ENCODE data around the gene PLA2G2D. TPM values are rescaled to one million over a fixed set of nuclear protein-coding genes. Genes with fewer than 3 reads are reported as not detected.

Gene PLA2G2D
- total RNA-seq, 1 donor from 2014 or later: not detected

DNA sequence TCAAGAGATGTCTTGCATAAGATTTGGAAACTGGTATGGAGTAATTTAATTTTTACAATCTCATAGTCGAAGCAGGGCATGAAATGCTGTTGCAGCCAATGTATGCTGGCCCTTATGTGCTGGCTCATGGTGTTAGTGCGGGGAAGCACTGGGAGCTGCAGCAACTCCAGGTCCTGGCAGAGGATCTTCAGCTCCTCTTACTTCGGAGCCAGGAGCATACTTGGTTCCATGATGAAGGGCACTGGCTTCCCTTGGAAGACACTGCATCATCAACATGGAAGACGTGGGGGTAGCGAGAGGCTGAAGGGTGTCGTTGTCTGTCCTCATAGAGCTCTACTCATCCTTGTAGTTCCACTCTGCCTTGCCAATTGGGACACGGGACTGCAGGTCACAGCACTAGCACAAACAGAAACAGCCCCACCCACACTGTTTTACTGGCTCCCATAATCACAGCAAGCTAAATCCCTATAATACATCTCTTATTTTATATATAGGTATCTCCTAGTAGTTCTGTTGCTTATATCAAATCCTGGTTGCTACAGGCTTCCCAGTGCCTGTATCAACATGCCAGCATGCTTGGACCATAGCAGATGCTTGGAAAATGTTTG lies 22.4 kb downstream of the PLA2G2D start:
- intact Hi-C loops (cut with DNase I): no loop called here

DNA sequence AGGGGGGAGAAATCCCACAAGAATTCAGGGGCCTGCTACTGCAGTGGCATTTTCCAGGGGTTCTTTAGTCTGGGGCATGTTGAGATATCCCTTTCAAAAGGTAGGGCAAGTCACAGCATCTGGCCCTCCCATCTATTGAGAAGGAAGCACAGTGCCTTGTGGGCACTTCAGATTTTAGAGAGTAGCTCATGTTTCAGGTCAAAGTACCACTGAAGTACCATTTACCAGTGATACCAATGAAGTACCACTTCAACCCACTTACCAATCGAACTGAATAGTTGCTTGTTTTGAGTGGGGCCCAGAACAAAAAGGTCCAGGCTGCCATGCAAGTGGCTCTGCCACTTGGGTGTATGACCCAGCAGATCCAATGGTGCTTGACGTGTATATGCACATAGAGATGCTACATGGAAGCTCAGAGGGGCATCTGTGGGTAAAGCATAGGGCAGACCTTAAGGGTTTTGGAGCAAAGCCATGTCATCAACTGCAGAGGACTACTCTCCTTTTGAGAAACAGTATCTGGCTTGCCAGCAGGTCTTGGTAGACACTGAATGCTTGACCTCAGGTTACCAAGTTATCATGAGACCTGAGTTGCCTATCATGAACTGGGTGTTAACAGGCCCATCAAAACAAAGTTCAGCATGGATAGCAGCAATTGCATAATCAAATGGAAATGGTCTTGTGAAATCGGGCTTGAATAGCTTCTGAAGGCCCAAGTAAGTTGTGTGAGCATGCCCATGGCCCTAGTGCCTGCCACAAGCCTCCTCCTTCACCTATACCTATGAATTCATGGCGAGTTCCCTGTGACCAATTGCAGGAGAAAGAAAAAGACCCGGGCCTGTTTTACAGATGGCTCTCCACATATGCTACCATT lies 23.5 kb downstream of the PLA2G2D start:
- intact Hi-C loops (cut with DNase I): no loop called here
- peak; percentile 35 for ATAC-seq
- DNase-seq (ENCODE audit: low spot score): no peak

More for the DNA sequence above, 22.4 kb downstream of the PLA2G2D start:
- DNase-seq (ENCODE audit: low spot score) (no peak), ATAC-seq (no peak)

DNA sequence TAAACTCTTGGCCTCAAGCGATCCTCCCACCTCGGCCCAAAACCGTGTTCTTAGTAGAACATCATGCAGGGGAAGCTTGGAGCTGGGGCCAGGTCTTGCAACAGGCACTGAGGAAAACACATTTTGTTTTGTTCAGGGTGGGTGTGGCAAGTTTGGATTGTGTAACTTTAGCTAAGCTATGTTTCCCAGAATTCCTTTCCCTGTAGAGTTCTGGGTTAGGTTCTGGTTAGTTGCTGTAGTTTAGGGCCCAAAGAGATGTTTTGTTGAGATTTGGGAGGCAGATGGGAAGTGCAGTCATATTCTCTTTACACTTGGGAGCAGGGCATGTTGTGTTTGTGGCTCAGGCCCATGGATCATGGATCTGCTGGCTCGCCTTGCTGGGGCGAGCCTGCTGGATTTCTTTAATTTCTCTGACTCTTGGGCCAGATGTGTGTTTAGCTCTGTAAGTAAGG lies 25.4 kb downstream of the PLA2G2D start:
- intact Hi-C loops (cut with DNase I): no loop called here
- no peak for DNase-seq (ENCODE audit: low spot score)
- ATAC-seq: peak; percentile 92

DNA sequence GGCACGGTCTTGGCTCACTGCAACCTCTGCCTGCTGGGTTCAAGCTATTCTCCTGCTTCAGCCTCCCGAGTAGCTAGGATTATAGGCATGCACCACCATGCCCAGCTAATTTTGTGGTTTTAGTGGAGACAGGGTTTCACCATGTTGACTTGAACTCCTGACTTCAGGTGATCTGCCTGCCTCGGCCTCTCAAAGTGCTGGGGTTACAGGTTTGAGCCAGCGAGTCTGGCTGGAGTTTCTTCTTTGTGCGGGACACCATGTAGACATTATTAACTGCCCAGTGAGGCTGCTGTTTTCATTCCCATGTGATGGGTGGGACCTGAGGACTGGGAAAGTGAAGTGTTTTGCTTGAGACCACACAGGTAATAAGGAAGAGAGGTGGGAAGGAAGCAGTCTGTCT lies 26.0 kb downstream of the PLA2G2D start:
- ATAC-seq (no peak), DNase-seq (ENCODE audit: low spot score) (no peak)
- intact Hi-C loops (cut with DNase I): no loop called here

DNA sequence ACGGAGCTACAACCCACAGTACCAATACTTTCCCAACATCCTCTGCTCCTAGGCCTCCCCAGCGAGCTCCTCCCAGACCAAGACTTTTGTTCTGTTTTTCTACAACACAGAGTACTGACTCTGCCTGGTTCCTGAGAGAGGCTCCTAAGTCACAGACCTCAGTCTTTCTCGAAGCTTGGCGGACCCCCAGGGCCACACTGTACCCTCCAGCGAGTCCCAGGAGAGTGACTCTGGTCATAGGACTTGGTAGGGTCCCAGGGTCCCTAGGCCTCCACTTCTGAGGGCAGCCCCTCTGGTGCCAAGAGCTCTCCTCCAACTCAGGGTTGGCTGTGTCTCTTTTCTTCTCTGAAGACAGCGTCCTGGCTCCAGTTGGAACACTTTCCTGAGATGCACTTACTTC lies 28.7 kb downstream of the PLA2G2D start:
- no peak for DNase-seq (ENCODE audit: low spot score)
- peak; percentile 20 for ATAC-seq
- intact Hi-C loops (cut with DNase I): no loop called here

DNA sequence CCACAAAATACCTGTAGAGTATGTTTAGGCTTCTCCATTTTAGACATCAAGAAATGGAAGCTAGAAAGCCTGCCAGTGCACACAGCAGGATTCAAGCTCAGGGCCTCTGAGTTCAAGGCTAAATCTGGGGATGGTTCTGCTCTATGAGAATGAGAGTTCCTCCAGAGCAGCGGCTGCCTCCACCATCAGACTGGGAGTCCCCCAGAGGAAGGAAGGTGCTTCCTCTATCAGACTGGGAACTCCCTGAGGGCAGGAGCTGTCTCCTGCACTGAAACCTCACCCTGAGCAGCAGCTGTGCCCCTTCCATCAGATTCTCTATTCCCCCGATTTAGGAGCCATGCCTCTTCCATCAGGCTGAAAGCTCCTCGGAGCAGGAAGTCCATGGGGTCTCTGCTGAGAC lies 29.2 kb downstream of the PLA2G2D start:
- intact Hi-C loops (cut with DNase I): no loop called here
- DNase-seq (ENCODE audit: low spot score): no peak

DNA sequence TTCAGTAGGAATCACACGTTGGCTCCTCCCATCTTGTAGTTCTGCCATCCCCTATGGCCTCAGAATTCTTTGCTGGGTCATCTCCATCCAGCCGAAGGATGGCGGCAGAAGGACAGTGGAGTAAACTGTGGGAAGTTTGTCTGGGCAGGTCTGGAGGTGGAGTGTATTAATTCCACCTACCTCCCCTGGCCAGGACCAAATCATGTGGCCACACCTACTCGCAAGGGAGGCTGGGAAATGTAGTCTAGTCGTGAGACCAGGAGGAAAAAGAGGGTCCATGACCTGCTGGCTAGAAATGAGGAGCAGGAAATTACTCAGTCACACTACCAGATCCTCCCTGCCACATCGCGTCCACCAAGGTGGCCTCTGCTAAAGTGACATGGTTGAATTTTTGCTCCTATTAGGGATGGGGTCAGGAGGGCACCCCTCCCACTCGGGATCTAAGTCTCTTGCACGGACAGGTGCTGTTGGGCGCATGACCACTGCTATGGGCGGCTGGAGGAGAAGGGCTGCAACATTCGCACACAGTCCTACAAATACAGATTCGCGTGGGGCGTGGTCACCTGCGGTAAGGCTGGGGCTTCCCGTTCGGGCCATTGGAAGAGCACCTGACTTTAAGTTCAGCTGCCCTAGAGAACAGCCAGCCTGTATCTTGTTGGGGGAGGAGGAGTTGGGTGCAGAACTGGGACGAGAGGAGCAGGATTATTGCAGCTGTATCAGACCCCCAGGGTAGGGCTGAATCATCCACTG lies 29.8 kb downstream of the PLA2G2D start:
- ATAC-seq (no peak), DNase-seq (ENCODE audit: low spot score) (no peak)
- intact Hi-C loops (cut with DNase I): no loop called here

More for the DNA sequence above, 29.2 kb downstream of the PLA2G2D start:
- ATAC-seq: no peak

DNA sequence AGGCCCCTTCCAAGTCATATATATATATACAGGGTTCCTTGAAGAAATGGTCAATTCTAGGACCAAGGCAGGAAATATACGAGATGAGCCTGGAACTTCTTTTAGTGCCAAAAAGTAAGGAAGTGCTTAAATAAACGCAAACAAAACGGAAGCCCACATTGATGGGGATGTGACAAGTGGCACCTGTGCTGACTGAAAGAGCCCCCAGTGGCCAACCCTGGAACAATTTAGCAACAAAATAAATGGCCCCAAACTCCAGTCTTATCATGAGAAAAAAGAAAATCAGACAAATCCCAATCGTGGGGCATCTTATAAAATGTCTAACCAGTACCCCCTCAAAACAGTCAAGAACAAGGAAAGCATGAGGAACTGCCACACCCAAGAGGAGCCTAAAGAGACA lies 31.7 kb downstream of the PLA2G2D start:
- ATAC-seq: no peak
- intact Hi-C loops (cut with DNase I): no loop called here

DNA sequence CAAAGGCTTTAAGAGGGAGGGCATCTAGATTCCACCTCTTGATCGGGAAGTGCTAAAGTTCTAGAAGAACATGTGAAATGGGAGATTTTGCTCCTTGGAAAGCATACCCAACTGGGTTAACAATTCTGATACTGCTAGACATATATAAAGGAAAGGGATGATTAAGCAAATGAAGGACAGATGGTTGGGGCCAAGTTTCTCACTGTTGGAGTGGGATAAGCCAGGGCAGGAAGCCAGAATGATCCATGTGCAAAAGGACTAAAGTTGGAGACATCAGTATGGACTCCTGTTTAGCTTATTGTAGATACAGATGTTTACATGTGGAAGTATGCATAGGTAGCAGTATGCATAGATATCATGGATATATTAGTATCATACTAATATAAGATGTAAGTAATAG lies 32.5 kb downstream of the PLA2G2D start:
- no peak for ATAC-seq
- intact Hi-C loops (cut with DNase I): no loop called here
- no peak for DNase-seq (ENCODE audit: low spot score)

More for the DNA sequence above, 31.7 kb downstream of the PLA2G2D start:
- no peak for DNase-seq (ENCODE audit: low spot score)

DNA sequence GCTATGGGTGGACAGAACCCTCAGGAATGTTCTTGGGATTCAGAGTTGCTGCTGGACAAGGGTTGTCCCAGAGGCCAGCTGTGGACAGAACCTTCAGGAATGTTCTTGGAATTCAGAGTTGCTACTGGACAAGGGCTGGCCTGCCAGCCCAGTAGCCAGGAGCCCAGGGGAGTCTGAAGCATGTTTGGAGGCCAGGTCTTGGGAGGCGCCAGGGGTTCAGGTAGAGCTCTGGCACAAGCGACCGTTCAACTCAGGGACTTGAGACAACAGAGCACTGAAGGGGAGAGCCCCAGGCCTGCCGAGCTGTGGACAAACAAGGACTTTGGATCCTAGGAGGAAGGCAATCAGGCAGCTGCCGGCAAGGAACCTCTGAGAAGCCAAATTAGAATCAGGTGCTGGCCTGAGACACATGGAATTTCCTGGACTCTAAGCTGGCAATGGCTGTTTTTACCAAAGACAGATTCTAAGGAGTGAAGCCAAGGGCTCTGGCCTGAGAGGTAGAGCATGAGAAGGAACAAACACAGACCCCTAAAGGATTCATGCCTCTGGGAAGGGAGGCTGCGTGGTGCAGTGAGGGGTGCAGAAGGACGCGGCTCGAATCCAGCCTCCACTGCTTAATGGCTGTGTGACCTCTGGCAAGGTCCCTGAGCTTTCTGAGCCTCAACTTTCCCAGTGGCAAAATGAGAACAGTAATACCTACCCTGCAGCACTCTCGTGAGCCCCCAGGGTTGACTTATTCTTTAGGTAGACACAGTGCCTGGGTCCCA lies 36.0 kb downstream of the PLA2G2D start:
- no peak for DNase-seq (ENCODE audit: low spot score)

DNA sequence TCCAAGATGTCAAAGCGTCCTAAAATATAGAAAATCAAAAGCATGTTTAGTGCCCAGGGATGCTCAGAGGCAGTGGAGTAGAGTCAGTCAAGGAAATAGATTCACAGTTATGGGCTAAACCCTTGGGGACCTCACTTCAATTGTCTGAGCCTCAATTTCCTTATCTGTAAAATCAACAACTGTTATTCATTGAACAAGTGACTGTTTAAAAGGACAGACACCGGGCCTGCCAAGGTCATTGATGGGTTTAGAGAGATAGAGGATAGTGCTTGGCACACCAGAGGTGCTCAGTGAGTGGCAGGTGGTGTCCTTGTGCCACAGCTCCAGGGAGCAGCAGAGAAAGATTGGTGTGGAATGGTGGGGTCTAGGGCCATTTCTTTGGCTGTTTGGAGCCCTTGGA lies 36.6 kb downstream of the PLA2G2D start:
- no peak for ATAC-seq
- no peak for DNase-seq (ENCODE audit: low spot score)
- intact Hi-C loops (cut with DNase I): no loop called here

More for the DNA sequence above, 36.0 kb downstream of the PLA2G2D start:
- intact Hi-C loops (cut with DNase I): no loop called here
- peak; percentile 80 for ATAC-seq

DNA sequence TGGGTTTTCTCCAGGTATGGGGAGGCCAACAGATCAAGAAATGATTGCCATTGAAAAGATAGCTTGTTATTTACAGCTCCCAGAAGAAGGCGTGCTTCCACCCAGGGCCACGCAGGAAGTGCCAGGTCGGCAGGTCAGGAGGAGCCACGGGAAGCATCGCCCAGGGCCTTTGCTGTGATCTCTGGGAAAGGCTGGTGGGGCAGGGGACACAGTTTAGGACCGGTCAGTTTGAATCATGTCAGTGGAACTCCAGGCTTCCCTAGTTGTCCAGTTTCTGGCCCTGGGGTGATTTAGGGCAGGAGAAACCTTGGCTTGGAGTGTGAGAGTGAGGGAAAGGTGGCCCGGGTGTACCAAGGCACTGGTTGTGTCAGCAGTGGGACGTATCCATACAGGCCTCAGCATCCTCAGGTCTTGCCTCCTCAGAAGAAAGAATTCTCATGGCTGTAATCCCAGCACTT lies 38.0 kb downstream of the PLA2G2D start:
- no peak for DNase-seq (ENCODE audit: low spot score)
- no peak for ATAC-seq
- intact Hi-C loops (cut with DNase I): no loop called here

DNA sequence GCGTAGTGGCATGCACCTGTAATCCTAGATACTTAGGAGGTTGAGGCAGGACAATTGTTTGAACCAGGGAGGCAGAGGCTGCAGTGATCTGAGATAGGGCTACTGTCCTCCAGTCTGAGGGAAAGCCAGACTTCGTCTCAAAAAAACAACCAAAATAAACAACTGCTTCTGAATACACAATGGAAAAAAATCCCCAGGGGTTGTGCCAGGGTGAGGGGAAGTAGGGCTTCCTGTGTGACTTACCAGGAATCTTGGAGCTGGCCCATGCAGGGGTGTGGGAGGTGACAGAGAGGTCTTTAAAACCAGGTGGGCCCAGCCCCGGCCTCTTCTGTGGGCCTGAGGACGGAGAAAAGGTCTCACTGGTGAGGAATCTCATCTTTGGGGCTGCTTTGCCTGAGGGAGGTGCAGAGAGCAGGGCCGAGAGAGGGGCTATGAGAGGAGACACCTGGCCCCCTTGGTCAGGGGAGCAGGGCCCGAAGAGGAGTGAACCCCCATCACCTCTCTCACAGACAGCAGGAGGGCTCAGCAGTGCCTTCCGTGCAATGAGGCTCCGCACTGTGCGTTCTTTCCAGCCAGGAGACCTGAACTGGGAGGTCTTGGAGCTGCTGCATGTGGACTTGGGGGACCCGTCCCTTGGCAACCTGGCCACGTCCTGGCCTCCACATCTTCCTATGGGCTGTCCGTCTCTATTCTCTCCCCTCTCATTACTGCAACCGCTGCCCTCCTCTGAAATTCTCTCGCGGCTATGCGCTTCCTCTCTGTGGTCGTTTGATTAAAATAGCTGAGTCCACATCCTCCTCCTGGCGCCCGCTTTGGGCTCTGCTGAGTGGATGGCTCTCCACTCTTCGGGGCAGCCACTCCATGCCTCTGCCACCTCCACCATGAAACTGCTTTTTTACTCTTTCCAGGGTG lies 38.6 kb downstream of the PLA2G2D start:
- no peak for DNase-seq (ENCODE audit: low spot score)
- intact Hi-C loops (cut with DNase I): no loop called here
- ATAC-seq: no peak

DNA sequence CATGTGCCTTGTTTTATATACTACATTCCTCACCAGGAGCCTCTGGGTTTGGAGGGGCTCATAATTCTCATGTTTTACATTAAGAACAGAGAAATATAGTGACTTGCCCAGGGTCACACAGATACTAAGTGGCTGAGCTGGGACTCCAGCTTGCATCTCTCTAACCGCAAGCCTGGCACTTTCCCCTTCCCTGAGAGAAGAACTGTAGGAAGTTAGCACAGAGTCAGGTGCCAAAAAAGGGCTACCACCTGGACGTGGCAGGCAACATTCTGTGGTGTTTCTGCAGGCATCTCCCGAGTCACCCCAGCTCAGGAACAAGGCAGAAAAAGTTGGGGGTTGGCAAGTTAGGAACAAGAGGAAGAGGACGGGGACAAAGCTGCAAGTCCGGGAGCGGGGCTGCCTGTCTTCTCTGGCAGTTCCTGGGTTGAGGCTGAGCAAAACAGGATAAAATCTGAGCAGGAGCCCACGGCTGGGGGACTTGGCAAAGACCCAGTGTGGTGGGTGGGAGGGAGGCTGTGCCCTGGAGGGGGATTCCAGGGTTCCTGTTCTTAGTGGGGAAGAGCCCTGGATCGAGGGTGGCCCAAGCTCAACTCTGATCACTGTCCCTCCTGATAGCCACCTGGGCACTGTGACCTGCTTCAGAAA lies 39.6 kb downstream of the PLA2G2D start:
- DNase-seq (ENCODE audit: low spot score) (no peak), ATAC-seq (no peak)
- intact Hi-C loops (cut with DNase I): no loop called here

DNA sequence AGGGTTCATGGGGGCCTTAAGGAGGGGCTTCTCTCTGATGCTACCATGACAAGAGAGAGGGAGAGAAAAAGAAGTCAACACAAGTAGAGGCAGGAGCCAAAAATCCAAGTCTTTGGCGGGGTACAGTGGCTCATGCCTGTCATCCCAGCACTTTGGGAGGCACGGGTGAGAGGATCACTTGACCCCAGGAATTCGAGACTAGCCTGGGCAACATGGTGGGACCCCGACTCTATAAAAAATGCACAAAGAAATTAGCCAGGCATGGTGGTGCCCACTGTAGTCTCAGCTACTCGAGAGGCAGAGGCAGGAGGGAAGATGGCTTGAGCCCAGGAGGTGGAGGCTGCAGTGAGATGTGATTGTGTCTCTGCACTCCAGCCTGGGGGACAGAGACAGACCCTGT lies 40.6 kb downstream of the PLA2G2D start:
- DNase-seq (ENCODE audit: low spot score) (no peak), ATAC-seq (no peak)
- intact Hi-C loops (cut with DNase I): no loop called here

DNA sequence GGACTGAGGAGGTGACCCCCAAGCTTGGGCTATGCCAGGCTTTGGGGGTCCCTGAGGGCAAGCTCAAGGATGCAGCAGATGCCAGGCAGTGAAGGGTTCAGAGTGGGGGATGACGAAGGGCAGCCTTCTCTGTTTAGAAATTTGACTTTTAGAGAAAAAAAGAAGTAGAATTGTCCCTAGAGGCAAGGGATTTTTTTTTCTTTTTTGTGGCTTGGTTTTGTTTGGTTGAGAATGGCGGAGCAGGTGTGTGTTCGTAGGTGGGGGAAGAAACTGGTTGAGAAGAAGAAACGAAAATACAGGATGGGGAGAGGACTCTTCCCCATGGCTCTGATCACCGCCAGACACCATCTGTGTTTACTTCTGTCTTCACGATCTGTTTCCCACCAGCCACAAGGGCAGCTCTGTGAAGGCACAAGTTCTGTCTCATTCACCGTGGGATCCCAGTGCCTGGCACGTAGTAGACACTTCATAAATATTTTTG lies 41.1 kb downstream of the PLA2G2D start:
- ATAC-seq: no peak
- DNase-seq (ENCODE audit: low spot score): no peak
- intact Hi-C loops (cut with DNase I): no loop called here

DNA sequence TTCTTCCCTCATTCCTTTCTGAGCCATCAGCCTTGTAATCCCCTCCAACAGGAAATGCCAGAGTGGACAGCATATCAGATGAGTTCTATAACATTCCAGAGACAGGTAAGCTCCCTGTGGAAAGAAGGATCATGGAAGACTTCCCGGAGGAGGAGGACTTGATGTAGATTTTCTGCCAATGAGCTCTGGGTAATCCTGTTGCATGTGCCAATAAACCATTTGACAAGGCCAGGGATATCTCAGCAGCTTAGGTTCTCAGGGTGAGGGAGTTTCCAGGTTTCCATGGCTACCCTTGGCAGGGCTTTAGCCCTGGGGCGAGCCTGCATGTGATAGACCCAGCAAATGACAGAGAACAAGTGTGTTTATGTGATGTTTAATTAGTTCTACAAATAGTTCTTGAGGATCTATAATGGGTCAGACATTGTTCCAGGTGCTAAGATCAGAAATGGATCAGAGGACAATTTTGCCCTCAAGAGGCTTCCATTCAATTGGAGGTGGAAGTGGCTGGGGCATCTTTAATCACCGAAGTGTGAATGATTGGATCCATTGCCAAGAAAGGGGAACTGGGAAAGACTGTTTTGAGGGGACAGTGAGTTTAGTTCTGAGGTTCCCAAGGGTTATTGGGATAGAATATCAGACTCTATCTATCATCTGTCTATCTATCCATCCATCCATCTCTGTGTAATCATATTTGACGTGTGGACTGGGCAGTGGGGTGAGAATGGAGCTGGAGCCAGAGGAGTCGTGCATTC lies 42.5 kb downstream of the PLA2G2D start:
- ATAC-seq (no peak), DNase-seq (ENCODE audit: low spot score) (no peak)
- intact Hi-C loops (cut with DNase I): no loop called here
